G401.6 (cell line): ENCODE results near the gene BSCL2.
"Not testable (repeated sequence)": the region's sequence is repeated elsewhere in the genome, so short reads cannot be mapped to it uniquely, and the experiment has no call there.

ENCODE experiments used
- FAIRE-seq: peaks from 2 replicates; lab custom pipeline; 2012; peaks lifted over from hg19 to GRCh38; lab: Jason Lieb, UNC

Gene BSCL2

GRCh38 chr11:62654297-62654696, 52.9 kb downstream of the BSCL2 start:
- FAIRE-seq, result no peak

- no peak for FAIRE-seq
Observed at GRCh38 chr11:62652161-62653006, 54.8 kb downstream of the BSCL2 start.

- not testable (repeated sequence) for FAIRE-seq
Observed at GRCh38 chr11:62650283-62650682, 56.9 kb downstream of the BSCL2 start.

- FAIRE-seq, result no peak
Observed at GRCh38 chr11:62649486-62649885, 57.7 kb downstream of the BSCL2 start.

GRCh38 chr11:62648967-62649364, 58.3 kb downstream of the BSCL2 start:
- no peak for FAIRE-seq

- FAIRE-seq, result no peak
Observed at GRCh38 chr11:62648185-62648966, 58.8 kb downstream of the BSCL2 start.

GRCh38 chr11:62647609-62648005, 59.6 kb downstream of the BSCL2 start:
- no peak for FAIRE-seq

GRCh38 chr11:62646825-62647608, 60.2 kb downstream of the BSCL2 start:
- no peak for FAIRE-seq

GRCh38 chr11:62645946-62646824, 61.0 kb downstream of the BSCL2 start, which contains the start of gene GANAB:
GANAB (minus strand) TSS chr11:62646613; CDS start chr11:62646599, 14 bp downstream.
- FAIRE-seq, result peak; percentile 96

- no peak for FAIRE-seq
Observed at GRCh38 chr11:62645671-62645945, 61.6 kb downstream of the BSCL2 start.

GRCh38 chr11:62644220-62644619, 63.0 kb downstream of the BSCL2 start:
- no peak for FAIRE-seq
